ENCODE data around the gene RYR1. TPM values are rescaled to one million over a fixed set of nuclear protein-coding genes. Genes with fewer than 3 reads are reported as not detected.
"Not testable (repeated sequence)": the region's sequence is repeated elsewhere in the genome, so short reads cannot be mapped to it uniquely, and the experiment has no call there.

Gene RYR1
- total and polyA plus RNA-seq, 8 donors = 1.5 to 5.8 (median 3.6) TPM

DNA sequence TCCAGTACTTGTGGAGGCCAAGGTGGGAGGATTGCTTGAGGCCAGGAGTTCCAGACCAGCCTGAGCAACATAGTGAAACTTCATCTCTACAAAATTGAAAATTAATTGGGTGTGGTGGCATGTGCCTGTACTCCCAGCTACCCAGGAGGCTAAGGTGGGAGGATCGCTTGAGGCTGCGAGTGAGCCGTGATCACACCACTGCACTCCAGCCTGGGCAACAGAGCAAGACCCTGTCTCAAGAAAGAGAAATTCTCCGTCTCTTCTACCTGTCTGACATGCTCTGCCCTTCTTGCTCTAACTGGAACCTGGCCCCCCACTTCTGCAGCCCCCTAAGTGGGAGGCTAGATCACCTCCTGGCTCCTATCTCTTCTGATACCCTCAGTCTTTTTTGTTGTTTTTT lies 192.9 kb downstream of the RYR1 start:
- H3K27me3 ChIP-seq = no peaks in the 10 kb centered on the region
- DNase-seq (no peak), ATAC-seq (no peak)
- peaks cover 0 to 100% of the 10 kb centered on the region in 2 donors for H3K36me3 ChIP-seq
- H3K27ac ChIP-seq = no peak overlapping the region
- intact Hi-C loops (cut with DNase I) = no loop called here
- H3K9me3 ChIP-seq = no peaks in the 10 kb centered on the region
- peaks cover 0 to 8% of the 10 kb centered on the region in 2 donors for H3K4me1 ChIP-seq
- H3K4me3 ChIP-seq = no peak overlapping the region
- TF ChIP-seq, protein P1, sequence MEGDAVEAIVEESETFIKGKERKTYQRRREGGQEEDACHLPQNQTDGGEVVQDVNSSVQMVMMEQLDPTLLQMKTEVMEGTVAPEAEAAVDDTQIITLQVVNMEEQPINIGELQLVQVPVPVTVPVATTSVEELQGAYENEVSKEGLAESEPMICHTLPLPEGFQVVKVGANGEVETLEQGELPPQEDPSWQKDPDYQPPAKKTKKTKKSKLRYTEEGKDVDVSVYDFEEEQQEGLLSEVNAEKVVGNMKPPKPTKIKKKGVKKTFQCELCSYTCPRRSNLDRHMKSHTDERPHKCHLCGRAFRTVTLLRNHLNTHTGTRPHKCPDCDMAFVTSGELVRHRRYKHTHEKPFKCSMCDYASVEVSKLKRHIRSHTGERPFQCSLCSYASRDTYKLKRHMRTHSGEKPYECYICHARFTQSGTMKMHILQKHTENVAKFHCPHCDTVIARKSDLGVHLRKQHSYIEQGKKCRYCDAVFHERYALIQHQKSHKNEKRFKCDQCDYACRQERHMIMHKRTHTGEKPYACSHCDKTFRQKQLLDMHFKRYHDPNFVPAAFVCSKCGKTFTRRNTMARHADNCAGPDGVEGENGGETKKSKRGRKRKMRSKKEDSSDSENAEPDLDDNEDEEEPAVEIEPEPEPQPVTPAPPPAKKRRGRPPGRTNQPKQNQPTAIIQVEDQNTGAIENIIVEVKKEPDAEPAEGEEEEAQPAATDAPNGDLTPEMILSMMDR (IDR thresholded peaks at IDR 0.05) = no peak

DNA sequence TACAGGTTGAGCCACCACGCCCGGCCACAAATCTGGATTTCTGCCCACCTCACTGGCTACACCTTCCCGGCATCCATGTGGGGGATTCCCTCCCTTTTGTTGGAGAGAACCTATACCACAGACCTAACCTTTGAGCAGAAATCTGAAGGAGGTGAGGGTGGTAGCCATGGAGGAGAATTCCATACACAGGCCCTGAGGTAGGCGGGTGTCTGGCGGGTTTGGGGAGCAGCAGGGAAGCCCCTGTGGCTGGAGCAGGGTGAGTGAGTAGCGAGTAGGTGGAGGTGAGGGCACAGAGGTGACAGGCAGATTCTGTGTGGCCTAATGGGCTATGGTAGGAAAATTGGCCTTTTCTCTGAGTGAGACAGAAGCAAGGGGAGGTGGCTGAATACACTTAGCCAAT lies 196.1 kb downstream of the RYR1 start:
- no peak overlapping the region for H3K27ac ChIP-seq
- no peaks in the 10 kb centered on the region for H3K9me3 ChIP-seq
- H3K36me3 ChIP-seq = peaks cover 0 to 90% of the 10 kb centered on the region in 2 donors
- TF ChIP-seq, protein P1 (IDR thresholded peaks at IDR 0.05) = no peak
- no peak for DNase-seq
- peaks cover 0 to 19% of the 10 kb centered on the region in 2 donors for H3K4me1 ChIP-seq
- H3K4me3 ChIP-seq = no peak overlapping the region
- no peak for ATAC-seq
- intact Hi-C loops (cut with DNase I) = no loop called here
- H3K27me3 ChIP-seq = no peaks in the 10 kb centered on the region

DNA sequence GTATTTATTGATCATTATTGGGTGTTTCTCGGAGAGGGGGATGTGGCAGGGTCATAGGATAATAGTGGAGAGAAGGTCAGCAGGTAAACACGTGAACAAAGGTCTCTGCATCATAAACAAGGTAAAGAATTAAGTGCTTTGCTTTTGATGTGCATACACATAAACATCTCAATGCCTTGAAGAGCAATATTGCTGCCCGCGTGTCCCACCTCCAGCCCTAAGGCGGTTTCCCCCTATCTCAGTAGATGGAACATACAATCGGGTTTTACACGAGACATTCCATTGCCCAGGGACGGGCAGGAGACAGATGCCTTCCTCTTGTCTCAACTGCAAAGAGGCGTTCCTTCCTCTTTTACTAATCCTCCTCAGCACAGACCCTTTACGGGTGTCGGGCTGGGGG lies 197.8 kb downstream of the RYR1 start:
- Histone ChIP-seq H3K36me3 (peaks cover 0 to 90% of the 10 kb centered on the region in 2 donors), H3K4me1 (peaks cover 0 to 28% of the 10 kb centered on the region in 2 donors)
- intact Hi-C loops (cut with DNase I) = loop anchor here in 1 of 2 donors (10.0 kb wide), 1 partner anchor 94 kb away; no protein-coding TSS in a partner anchor
- not testable (repeated sequence) for DNase-seq, H3K4me3 ChIP-seq, ATAC-seq, H3K9me3 ChIP-seq, H3K27ac ChIP-seq, H3K27me3 ChIP-seq

DNA sequence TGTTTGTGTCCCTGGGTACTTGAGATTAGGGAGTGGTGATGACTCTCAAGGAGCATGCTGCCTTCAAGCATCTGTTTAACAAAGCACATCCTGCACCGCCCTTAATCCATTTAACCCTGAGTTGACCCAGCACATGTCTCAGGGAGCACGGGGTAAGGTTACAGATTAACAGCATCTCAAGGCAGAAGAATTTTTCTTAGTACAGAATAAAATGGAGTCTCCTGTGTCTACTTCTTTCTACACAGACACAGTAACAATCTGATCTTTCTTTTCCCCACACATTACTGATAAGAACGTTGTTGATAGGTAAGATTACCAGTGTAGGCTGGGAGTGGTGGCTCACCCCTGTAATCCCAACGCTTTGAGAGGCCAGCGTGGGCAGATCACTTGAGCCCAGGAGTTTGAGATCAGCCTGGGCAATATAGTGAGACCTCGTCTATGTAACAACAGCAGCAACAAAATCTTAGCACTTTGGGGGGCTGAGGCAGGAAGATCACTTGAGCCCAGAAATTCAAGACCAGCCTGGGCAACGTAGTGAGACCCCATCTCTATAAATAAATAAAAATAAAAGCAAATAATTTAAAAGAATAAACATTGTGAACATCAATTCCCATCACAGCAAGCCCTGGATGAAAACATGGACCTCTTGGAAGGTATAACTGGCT lies 198.5 kb downstream of the RYR1 start:
- H3K4me1 ChIP-seq = peaks cover 0 to 35% of the 10 kb centered on the region in 2 donors
- H3K27me3 ChIP-seq, DNase-seq, H3K9me3 ChIP-seq, ATAC-seq, H3K4me3 ChIP-seq, H3K27ac ChIP-seq: not testable (repeated sequence)
- peaks cover 0 to 86% of the 10 kb centered on the region in 2 donors for H3K36me3 ChIP-seq
- intact Hi-C loops (cut with DNase I) = loop anchor here in 1 of 2 donors (10.0 kb wide), 1 partner anchor 93 kb away; no protein-coding TSS in a partner anchor

DNA sequence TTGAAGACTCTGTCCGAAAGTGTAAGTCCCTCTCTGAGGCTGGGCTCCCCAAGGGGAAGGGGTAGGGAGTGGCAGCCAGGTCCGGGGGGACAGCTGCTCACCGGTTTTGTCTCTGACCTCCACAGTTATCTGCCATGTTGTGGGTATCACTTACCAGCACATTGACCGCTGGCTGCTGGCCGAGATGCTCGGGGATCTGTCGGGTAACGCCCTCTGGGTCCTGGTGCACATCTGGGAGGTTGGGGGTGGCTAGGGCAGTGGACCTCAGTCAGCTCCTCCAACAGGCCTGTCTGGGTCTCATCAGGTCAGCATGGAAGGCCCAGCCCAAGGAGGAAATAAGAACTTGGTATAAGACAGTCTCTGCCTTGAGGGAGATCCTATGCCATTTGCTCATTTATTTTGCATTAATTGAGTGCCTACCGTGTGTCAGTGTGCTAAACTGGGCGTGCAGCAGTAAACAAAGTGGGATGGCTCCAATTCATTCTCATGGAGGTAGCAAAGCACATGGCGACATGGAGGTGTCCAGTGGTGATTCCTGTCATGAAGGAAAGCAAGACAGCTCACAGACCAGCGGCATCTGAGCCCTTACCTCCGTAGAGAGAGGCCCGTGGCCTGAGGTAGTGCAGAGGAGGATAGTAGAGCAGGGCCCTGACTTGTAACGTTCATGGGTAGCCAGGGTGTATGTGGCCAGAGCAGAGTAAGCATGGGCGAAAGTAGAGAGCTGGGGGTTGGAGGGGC lies 199.2 kb downstream of the RYR1 start:
- no peak overlapping the region for H3K4me3 ChIP-seq
- ATAC-seq (no peak), DNase-seq (no peak)
- TF ChIP-seq, protein P1 (IDR thresholded peaks at IDR 0.05) = no peak
- peaks cover 0 to 83% of the 10 kb centered on the region in 2 donors for H3K36me3 ChIP-seq
- no peaks in the 10 kb centered on the region for H3K9me3 ChIP-seq
- H3K27ac ChIP-seq = no peak overlapping the region
- intact Hi-C loops (cut with DNase I) = loop anchor here in 1 of 2 donors (10.0 kb wide), 1 partner anchor 92 kb away; no protein-coding TSS in a partner anchor
- peaks cover 0 to 41% of the 10 kb centered on the region in 2 donors for H3K4me1 ChIP-seq
- H3K27me3 ChIP-seq = no peaks in the 10 kb centered on the region

Measured in left lung (tissue), 10 donors.